ENCODE data around the gene ABL1.

The ABL1 gene

DNA sequence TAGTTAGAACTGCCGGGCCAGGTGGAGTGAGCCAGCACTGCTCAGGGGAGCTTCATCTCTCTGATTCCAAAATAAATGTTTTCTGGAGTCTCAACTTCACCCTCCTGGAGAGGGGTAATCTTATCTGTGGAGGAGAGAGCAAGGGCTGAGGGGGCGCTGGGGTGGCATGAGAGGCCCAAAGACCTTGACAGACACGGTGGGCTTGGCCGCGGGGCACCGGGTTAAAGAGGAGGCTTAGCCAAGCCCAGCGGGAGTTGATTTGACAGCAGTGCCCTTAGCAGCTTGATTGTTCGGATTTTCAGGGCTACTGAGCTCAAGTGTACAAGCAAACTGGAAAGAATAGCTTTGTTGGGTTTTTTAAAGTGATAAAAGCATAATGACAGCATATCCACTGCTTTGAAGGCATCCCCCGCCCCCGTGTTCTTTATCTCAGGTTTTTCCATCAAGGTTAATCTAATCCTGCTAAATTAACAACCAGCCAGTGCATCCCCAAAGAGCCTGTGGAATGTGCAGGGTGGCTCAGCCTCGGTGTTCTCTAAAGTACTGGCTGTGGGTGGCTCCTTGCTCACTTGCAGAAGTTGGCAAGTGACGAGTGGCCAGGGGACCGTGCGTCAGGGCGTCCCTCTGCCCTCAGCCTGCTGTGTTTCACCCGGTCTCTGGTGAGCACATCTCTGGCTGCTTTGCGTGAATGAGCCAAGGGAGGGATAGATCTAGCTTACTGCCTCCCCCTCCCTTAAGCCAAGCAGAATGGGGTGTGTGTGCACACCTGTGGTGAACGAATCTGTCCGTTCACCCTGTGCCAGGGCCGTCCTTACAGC, 56.0 kb downstream of the ABL1 start:
- DNase-seq (ENCODE audit: low read depth): no peak

DNA sequence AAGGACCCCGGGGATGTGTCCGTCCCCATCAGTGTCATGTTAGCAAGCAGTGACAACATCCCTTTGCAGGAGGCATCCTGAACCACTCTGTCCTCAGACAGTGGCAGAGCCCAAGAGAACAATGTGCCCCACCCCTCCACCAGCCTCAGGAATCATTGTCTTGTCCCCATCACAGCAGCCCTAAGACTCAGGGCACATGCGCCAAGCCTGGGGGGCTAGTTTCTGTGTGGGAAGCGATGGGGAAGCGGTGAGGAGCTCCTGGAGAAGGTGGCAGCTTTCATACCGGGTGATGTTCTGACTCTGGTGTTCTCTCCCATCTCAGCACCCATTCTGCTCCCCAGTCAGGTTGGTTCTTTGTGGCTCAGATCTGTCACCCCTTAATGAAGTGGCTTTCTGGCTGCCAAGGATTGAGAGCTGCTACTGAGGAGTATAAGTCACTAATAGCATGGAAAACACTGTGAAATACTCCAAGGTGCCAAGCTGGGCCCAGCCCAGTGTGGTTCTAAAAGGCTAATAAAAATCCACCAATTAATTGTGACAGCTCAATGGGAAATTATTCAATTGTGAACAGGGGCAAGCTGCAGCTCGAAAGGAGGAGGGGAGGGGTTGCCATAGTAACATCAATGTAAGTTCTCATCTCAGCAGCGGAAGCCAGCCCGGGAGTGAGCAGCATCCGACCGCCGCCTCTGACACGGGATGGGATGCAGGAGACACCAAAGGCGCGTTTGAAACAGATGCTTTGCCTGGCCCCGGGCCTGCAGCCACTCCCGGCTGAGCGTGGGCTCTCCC, 56.8 kb downstream of the ABL1 start:
- no peak for DNase-seq (ENCODE audit: low read depth)

- DNase-seq (ENCODE audit: low read depth): no peak
Measured at GRCh38 chr9:130892477-130893304, 57.6 kb downstream of the ABL1 start.

DNA sequence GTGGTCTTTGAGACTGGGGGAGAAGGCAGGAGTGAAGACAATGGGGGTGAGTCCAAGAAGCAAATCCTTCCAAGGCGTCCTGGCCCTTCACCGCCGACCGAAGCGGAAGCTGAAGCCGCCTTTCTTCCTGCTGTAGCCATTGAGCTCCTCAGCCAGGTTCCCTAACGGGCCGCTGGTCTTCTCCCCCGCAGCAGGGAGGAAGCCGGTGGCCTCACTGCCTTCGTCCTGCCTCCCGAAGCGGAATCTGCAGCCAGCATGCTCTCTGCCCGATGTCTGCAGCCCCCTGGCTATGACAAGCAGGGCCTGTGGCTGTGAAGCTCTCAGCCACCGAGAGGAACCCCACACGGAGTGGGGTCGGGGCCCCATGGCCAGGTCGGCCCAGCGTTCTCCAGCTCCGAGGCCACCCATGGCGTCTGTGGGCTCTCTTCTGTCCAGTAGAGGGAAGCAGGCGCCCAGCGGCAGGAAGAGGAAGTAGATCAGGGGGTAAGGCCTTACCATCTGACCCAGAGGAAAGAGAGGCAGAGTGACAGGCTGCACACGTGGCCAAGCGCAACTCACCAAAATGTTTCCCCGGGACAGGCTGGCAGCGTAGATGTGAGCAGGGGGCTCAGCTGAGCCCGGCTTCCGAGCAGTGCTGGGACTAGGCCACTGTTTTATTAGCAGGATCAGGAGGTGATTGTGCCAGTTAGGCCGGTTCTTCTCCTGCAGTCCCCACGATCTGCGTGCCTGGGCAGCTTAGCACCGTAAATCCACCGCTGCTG, 58.5 kb downstream of the ABL1 start:
- no peak for DNase-seq (ENCODE audit: low read depth)

- DNase-seq (ENCODE audit: low read depth): no peak
Measured at GRCh38 chr9:130894546-130894945, 59.5 kb downstream of the ABL1 start.

DNA sequence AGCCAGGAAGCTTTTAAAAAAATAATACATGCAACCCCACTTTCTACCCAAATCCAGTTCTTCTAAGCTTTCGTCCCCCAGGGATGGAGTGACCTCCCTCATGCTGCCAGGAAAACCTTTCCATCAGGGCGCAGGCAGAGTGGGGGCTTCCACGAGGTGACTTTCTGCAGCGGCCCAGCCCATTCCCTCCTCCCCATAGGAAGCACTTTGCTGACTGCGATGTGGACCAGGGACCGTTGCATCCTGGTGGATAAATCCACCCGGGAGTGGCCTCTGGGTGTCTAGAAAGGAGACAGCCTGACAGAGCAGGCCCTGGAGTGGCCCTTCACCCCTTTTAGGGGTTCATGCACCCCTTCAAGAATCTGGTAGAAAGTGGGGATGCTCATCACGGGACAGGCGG, 60.0 kb downstream of the ABL1 start:
- DNase-seq (ENCODE audit: low read depth): no peak

DNA sequence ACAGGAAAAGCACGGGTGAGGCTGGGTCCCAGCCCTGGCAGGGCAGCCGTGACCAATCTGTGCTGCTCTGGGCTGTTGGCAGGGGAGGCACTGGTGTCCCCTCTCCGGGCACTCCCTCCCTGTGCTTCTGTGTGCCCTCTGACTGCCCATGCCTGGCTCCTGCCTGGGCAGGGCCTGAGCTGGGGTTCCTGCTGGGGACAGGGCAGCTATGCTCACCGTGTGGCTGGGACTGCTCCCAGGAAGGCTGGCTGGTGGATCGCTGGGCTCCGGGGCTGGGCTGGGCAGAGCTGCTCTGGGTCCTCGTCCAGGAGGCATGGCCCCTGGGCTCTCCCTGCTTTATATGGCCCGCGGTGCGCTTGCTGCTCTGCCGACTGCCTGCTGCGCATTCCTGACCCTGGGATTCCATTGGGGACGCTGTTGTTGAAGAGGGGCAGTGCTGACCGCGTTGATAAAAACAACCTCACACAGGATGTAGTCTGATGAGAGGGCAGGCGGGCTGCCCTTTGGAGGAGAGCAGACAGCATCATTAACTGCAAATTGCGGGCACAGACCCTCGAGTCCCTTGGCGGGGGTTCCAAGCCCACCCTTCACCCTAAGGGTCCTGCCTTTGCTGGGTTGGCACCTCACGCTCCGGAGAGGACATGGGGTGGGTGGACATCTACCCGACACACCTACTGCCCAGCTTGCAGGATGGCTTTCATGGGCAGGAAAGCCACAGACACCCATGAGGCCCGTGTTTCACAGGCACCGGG, 60.6 kb downstream of the ABL1 start:
- DNase-seq (ENCODE audit: low read depth): no peak

GRCh38 chr9:130896233-130897014, 61.4 kb downstream of the ABL1 start, which contains the start of gene QRFP:
Gene QRFP, minus strand, starts transcription at chr9:130896812. Its CDS starts 2,974 bp downstream, at chr9:130893838.
- no peak for DNase-seq (ENCODE audit: low read depth)

GRCh38 chr9:130897105-130897751, 62.2 kb downstream of the ABL1 start:
- DNase-seq (ENCODE audit: low read depth): no peak

DNA sequence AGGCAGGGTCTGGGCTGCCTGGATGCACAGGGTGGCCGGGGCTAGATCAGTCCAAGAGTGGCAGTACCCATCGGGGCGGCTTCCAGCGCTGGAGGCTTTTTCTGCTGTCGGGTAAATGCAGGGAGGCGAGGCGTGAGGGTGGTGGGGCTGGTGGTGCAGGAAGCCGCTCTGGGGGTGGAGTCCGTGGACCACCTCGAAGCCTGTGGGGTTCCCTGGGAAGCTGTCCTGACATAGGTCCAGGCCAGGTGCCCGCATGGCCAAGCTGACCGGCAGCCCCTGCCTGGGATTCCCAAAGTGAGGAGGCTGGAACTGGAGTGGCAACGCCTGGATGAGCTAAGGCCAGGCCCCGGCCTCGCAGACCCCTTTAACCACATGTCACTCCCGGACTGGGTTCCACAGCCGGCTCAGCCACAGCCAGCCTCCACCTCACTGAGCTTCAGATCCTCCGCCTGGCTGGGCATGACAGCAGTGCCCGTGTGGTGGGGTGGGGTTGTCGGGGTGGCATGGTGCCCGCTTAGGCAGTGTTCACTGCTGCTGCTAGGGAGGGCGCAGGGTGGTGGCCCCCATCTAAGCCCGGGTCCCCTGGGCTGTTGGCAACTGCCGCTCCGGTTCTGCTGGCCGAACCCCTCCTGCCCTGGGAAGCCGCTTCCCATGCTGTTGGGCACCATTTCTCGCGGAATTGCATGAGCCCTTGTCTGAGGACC, 62.9 kb downstream of the ABL1 start:
- no peak for DNase-seq (ENCODE audit: low read depth)

DNA sequence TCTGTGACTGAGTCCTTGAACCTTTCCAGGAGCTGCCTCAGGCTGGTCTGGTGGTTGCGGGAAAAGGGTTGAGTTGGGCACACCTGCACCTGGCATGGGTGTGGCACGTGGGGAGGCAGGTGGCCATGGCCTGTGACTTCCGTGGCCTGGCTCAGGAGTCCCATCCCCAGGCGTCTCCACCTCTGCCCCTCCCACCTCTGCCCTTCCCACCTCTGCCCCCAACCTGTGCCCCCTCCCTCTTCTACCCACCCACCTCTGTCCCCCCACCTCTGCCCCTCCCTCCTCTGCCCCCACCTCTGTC, 63.4 kb downstream of the ABL1 start:
- no peak for DNase-seq (ENCODE audit: low read depth)

DNA sequence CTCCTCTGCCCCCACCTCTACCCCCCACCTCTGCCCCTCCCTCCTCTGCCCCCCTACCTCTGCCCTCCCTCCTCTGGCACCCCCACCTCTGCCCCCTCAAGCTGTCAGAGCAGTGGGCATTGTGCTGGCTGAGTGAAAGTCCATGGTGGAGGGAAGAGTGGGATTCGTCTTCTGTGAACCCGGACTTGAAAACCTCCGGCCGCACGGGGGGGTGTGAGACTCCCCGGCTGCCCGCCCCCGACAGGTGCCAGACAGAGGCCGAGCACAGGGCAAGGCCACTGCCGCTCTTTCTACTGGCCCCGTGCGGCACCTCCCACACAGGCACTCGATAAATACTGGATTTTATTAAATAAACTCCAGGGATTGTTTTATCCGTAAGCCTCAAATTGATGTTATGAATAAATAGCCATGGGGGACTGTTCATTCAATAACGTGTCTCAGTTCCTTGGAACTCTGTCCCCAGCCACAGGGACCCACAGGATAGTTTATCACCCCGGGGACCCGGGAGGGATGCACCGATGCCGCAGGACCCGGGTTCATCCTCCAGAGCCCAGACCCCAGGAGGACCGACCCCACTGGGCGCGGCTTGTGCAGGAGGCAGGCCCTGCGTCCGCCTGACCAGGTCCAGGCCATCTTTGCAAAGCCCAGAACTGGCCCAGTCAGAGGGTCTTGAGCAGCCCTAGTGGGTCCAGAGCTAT, 64.1 kb downstream of the ABL1 start:
- no peak for DNase-seq (ENCODE audit: low read depth)

- no peak for DNase-seq (ENCODE audit: low read depth)
Measured at GRCh38 chr9:130900701-130901497, 65.8 kb downstream of the ABL1 start.

DNA sequence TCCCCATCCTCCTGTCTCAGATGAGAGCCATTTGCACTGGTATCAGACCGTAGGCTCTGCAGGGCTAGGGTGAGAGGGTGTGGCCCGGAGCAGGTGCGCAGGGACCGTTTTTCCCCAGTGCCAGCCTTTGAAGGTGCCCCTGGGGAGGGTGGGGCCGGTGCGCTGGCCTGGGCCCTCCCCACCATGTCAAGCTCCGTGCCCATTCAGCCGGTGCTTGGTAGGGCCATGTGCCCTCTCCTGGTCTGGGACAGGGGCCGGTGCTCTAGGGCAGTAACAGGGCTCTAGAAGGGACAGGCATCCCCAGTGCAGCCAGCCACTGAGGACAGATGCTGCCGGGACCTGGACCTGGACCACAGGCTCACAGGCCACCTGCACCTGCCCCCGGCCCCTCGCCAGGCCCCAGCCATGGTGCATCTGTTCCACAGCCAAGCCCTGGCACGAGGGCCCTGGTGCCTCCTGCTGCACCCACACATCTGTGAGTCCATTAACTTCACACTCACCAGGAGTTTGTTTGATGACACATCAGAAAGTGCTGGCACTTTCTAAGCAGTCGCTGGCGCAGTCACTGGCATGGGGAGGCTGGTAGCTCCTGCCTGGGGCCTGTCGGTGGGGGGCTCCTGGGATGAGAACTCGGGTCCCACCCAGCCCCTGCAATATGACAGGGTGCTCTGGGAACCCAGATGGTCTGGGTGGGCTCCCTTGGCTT, 66.6 kb downstream of the ABL1 start:
- DNase-seq (ENCODE audit: low read depth): no peak

GRCh38 chr9:130902204-130903185, 67.4 kb downstream of the ABL1 start:
- no peak for DNase-seq (ENCODE audit: low read depth)
